ENCODE measurements around the gene ITGB7.

ITGB7 gene, protein sequence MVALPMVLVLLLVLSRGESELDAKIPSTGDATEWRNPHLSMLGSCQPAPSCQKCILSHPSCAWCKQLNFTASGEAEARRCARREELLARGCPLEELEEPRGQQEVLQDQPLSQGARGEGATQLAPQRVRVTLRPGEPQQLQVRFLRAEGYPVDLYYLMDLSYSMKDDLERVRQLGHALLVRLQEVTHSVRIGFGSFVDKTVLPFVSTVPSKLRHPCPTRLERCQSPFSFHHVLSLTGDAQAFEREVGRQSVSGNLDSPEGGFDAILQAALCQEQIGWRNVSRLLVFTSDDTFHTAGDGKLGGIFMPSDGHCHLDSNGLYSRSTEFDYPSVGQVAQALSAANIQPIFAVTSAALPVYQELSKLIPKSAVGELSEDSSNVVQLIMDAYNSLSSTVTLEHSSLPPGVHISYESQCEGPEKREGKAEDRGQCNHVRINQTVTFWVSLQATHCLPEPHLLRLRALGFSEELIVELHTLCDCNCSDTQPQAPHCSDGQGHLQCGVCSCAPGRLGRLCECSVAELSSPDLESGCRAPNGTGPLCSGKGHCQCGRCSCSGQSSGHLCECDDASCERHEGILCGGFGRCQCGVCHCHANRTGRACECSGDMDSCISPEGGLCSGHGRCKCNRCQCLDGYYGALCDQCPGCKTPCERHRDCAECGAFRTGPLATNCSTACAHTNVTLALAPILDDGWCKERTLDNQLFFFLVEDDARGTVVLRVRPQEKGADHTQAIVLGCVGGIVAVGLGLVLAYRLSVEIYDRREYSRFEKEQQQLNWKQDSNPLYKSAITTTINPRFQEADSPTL

DNA sequence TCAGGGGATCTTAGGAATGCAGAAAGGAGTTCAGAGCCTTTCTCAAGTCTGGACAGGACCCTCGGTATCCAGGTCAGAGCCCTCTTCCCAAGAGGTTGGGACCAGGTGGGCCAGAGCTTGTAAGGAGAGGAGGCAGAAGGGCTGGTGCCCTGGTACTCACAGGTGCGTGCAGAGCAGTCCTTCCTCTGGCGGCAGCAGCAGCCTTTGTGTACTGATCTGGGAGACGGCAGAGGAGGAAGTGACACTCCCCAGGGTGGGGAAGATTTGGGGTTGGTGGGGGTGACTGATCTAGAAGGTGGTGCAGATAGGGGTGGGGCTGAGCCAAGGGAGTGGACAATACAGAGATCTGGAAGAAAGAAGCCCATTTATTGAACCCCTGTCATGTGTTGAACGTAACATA lies at the start of gene ITGB7:
Gene ITGB7 (minus strand): TSS at position 210 of the 400 bp plus-strand sequence. CDS start 6,808 bp downstream, outside the sequence.
- in situ Hi-C loops (cut with HindIII; ENCODE audit: low sequenced_read_pairs): no loop called here

DNA sequence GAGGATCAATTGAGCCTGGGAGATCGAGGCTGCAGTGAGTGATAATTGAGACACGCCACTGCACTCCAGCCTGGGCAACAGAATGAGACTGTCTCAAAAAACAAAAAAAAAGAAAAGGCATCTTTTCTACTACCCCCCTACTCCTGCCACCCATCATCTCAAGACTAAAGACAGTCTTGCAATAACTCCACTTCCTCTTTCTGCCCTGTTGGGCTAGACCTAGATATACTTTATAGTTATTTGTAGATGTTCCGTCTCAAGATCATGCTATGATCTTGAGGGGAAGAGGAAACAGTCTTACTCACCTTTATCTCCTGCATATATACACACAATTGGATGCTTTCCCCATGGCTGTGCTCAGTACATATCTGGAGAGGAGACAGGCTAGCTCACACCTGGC lies 48.9 kb upstream of the ITGB7 start:
- in situ Hi-C loops (cut with HindIII; ENCODE audit: low sequenced_read_pairs): no loop called here

DNA sequence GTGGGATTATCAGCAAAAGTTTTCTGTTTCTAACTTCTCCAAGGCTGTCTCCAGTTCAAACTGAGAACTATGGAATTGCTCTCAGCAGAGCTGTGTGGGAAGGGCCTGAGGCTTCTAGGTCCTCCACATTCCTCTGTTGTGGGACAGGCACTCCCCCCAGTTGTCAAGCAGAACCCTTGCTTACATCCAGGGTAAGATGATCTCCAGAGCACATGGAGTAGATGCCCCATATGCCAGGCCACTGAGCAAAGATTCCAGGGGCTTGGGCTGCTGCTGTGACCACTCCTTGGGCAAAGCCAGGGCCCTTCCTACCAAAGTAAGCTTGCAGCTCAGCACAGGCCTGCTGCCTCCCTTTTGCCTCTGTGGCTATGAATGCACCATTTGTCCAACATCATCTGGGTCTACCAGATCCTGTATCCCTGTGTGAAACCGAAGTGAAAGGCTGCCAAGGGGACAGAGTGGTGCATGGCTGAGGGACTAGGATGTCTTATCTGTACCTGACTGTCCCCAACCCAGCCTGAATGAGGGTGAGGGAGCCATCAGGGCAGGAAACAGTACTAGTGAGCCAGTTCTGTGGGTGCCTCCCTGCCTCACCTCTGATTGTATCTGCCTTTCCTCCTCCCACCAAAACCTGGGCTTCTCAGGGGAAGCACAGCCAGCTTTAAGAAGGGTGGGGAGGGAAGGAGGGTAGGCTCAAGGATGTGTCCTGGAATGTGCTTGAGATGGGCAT lies 47.9 kb upstream of the ITGB7 start:
- in situ Hi-C loops (cut with HindIII; ENCODE audit: low sequenced_read_pairs): no loop called here

DNA sequence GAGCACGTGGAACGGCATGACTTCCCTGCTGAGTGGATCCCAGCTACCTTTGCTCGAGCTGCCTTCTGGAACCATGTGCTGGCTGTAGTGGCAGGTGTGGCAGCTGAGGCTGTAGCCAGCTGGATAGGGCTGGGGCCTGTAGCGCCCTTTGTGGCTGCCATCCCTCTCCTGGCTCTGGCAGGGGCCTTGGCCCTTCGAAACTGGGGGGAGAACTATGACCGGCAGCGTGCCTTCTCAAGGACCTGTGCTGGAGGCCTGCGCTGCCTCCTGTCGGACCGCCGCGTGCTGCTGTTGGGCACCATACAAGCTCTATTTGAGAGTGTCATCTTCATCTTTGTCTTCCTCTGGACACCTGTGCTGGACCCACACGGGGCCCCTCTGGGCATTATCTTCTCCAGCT lies 46.2 kb upstream of the ITGB7 start:
- in situ Hi-C loops (cut with HindIII; ENCODE audit: low sequenced_read_pairs): no loop called here

DNA sequence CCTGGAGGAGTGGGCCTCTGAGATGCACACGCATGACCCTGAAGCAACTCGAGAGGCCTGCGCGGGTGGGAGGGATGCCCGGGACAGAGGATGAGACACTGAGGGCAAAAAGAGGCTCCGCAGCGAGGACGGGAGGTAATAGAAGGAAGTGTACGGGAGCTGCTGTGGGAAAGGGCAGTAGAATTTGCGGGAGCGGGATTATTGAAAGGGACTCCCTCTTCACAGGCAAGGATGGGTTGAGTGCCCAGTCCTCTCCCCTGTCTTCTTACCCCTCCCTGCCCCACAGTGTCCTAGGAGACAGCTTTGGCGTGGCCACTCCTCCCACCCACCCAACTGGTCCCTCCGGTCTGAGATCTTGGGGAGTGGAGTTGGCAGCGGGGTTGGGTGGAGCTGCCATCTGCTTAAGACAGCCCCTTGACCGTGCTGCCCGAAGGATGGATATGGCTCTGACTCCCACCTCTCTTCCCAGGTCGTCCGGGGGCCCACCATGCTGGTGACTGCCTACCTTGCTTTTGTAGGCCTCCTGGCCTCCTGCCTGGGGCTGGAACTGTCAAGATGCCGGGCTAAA lies 45.4 kb upstream of the ITGB7 start:
- in situ Hi-C loops (cut with HindIII; ENCODE audit: low sequenced_read_pairs): no loop called here

DNA sequence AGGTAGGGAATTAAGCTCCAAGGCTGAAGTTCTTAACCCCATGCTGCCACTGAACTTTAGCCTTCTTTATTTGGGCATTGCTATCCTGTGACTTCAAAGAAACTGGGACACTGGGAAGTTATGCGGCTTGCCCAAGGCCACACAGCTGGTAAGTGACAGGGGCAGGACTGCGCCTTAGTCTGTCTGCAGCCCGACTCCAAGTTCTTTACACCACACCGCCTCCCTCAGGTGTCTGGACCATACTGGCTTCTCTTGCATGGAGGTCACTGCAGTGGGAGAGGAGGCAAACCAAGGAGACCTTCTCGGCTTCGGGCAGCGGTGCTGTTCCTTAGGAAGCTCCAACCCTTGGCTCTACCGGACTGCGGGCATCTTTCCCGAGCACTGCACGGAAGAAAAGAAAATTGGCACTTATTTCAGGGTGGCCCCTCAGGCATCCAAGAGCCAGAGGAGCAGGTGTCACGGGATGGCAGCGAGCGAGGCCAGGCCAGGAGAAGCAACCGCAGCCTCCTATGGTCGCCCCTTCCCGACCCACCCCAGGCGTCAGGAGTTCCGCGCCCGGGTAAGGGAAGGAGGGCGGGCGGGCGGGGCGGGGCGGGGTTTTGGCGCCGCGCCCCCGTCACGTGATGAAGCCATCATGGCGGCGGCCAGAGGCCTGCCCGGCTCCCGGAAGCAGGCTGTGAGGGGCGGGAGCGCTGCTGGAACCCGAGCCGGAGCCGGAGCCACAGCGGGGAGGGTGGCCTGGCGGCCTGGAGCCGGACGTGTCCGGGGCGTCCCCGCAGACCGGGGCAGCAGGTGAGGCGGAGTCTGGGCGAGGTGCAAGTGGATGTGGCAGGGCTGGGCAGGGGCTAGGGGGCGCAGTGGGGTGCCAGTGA lies 44.7 kb upstream of the ITGB7 start:
- in situ Hi-C loops (cut with HindIII; ENCODE audit: low sequenced_read_pairs): no loop called here

DNA sequence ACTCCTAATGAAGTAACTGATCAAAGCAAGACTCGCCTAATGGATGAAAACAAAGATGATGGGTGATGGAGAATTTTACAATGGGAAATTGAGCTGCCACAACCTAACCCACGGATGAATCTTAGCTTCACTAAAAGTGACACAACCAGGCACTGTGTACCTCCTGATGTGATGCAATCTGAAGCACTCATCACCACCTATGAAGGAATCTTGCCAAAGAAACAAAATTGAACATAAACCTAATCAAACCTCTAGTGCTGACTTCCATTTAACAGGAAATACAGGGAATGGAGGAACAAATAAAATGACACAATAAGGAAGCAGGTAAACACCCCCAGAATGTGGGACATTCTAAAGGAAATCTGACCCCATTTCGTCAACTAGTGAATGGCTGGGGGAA lies 38.2 kb upstream of the ITGB7 start:
- in situ Hi-C loops (cut with HindIII; ENCODE audit: low sequenced_read_pairs): no loop called here

DNA sequence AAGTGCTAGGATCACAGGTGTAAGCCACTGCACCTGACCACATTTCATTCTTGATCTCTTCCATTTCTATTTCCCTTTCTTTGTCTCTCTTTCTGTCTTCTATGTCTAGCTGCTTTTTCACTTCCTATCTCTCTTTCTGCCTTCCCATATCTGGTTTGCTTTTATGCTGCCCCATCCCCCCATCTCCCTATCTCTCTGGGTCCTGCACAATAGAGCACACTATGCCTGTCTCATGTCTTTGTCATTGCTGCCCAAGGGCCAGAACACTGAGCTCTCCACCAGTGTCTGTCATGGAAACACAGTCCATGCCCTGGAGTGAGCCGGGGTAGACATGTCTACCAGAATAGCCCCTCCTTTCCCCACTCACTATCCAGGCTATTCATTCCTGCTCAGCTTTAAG lies 37.3 kb upstream of the ITGB7 start:
- in situ Hi-C loops (cut with HindIII; ENCODE audit: low sequenced_read_pairs): no loop called here

DNA sequence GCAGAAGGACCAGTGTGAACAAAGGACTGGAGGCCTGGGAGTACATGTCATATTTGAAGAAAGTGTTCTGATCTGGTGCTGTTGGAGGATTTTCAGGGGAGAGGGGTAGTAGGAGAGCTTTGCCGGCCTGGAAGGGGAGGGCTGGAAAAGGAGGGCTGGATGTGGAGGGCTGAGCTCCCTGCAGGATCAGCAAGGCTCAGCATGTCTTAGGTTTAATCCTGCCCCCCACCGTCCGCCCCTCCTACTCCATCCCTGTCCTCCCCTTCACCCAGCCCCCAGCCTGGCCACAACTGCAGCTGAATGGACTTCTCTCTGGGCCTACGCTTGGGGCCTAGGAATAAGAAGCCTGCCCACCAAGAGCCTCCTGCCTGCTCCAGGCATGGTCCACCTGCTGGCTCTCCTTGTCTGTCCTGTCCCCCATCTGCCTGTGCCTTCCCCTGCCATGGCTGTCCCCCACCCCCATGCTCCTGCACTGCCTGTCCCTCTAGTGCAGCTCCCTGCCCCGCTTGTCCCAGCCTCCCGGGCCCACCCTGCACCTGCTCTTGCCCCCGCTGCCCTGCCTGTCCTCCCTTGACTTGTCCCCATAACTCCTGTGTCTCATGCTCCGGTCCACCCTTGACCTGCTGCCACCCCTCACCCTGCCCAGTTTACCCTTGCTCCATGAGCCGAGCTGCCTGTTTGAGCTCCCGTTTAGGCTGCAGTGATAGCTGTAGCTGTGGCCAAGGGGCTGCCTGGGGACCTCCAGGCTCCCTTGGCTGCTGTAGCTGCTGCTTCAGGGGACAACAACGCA lies 34.8 kb upstream of the ITGB7 start:
- in situ Hi-C loops (cut with HindIII; ENCODE audit: low sequenced_read_pairs): no loop called here

DNA sequence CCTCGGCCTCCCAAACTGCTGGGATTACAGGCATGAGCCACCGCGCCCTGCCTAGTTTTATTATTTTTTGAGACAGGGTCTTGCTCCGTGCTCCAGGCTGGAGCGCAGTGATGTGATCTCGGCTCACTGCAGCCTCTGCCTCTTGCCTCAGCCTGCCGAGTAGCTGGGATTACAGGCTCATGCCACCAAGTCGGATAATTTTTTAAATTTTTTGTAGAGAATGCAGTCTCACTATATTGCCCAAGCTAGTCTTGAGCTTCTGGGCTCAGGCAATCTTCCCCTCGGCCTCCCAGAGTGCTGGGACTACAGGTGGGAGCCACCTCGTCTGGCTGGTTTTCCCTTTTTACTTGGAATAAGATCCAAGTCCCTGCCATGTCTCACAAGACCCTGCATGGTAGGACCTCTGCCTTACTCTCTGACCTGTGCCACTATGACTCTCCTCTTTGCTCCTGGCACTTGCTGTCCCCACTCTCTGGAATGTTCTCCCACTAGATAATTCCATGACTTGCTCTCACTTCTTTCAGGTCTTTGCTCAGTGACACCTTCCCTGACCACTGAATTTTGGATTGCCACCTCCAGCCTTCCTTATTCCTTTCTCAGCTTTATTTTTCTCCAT lies 32.7 kb upstream of the ITGB7 start:
- in situ Hi-C loops (cut with HindIII; ENCODE audit: low sequenced_read_pairs): no loop called here

DNA sequence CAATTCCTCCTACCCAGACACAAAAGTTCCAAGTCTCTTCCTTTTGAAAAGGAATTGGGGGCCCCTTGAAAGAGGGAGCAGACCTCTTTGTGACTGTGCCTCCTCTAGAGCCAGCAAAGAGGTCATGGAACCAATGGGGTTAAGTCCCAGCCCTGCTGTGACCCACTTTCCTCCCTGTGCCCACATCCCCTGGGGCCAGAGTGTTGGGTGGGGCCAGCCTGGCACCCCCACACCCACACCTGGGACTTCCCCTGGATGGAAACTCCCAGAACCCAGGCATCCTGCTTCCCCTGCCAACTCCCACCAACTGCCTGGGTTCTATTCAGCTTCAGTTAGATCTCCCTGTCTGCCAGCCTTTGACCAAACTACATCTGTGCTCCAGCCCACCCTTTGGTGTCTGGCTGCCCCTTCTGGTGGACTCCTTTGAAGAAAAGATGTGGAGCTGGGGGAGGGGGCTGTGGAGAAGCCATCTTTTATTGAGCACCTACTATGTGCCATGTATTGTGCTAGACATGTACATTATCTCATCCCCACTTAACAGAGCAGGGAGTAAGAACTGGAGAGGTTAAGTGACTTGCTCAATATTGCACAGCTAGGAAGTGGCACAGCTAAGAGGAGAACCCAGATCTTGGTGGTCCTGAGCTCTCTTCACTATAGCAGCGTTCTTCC lies 29.5 kb upstream of the ITGB7 start:
- in situ Hi-C loops (cut with HindIII; ENCODE audit: low sequenced_read_pairs): no loop called here

DNA sequence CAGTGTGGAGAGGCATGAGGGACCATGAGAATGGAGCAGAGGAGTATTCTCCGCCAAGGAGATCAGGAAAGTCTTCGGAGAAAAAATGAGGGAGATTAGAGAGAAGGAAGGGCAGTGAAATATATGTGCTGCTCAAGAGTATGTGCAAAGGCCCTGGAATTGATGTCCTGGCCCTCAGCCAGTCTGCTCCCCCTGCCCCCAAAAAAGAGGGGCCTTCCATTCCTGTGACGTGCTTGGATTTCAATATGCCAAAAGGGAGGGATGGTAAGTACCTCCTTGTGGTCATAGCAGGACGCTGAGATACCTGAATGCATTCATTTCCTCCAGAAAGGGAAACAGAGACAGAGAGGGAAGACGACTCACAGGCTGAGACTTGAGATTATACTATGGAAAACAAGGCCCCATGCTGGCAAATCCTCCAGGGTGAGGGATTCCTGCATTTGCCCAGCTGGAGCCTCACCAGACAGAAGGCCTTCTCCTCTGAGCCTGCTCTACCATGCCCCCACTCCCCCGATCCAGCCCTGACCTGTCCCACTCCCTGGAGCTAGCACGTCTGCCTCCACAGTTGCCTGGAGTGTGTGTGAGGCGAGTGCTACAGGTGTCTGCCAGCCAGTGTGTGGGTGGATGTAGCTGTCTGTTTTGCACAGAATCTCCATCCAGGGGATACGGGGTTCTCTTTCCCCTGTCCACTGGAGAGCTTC lies 28.8 kb upstream of the ITGB7 start:
- in situ Hi-C loops (cut with HindIII; ENCODE audit: low sequenced_read_pairs): no loop called here

DNA sequence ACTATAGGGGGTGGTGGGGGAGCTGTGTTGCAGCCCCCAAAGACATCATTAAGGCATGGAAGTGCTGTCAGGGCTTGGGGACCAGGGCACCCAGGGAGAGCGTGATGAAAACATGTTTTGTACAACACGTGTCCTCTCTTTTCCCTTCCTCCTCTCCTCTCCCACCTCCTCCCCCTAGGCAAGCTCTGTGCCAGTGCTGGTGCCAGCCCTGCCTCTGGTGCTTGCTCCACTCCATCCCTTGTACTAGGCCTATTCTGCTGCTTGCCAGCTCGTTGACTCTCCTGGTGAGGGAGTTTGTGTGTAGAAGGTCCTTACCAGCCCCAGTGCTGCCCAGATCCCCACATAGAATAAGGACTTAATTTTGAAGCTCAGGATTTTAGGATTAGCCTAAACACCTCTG lies 28.1 kb upstream of the ITGB7 start:
- in situ Hi-C loops (cut with HindIII; ENCODE audit: low sequenced_read_pairs): no loop called here

DNA sequence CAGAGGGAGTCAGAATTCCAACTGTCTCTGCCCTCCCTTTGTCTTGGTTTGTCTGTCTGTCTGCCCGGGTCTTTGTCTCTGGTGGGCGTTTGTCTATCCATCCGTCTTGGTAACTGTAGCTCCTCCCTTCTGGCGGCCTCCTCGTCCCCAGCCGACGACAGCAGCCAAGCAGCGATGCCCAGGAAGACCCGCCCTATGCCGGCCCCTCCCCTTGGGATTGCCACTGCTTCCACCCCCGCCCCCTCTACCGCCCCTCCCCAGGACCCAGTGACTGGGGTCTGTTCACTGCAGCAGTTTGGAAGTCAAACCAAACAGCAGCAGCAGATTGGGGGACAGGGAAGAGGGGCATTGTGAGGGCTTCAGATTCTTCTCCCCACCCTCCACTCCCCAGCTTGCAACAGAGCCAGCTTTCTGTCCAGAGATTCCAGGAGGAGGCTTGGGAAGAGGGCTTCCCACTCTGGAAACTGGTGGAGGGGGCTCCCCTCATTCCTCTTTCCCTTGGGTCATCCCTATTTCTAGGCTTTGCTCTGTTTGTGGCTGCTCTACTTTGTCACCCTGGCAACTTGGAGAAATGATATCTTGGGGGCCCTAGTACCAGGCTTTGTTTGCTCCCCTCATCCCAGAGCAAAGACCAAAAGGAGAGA lies 27.3 kb upstream of the ITGB7 start:
- in situ Hi-C loops (cut with HindIII; ENCODE audit: low sequenced_read_pairs): no loop called here

DNA sequence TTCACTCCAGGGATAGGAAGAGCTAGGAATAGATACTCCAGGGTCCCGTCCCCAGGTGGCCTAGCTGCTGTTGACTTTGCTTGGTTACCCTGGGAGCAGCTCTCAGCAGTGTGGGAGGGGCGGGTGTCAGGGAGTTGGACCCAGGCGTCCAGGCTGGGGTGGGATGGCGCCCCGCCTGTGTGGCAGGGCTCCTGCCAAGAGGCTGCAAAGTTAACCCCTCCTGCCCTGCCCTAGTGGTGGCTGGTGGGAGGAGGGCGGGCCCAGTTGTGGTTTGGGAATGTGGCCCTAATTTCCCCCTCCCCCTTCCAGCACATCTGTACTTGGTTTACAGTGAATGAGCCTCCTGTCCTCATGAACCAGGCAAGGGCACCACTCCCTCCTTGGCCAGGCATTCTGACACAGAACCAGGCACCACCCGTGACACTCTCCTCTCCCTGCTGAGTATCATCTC lies 26.6 kb upstream of the ITGB7 start:
- in situ Hi-C loops (cut with HindIII; ENCODE audit: low sequenced_read_pairs): no loop called here

DNA sequence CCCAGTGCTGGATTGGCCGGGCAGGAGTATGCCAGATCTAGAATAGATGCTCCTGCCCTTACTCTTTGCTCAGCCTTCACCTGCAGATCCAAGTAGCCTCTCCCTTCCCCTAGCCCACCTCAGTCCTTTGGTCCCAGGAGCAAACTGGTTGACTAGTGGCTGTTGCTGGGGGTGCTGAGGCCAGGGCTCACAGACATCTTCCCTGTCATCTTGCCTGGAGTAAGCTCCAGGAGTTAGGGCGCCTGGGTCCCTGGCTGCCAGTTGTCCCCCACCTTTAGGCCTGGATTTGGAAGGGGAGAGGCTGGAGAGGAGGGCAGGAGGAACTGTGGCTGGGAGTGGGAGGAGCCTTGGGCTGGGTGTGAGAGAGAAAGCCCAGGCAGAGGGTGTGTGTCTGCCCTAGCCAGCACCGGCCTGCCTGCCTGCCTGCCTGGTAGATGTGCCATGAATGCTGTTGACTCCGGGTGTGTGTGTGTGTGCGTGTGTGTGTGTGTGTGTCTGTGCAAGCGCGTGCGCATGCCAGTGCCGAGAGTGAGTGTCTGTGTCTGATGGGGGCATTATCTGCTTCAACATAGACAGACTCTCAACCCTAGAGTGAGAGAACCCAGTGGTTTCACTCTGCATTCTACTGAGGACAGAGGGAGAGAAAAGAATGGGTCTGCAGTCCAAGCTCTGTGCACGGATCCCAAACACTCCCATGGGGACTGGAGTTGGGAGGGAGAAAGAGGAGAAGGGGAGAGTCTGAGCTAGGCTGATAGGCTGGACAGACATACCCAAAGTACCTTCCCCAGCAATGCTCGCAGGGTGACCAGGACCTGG lies 25.8 kb upstream of the ITGB7 start:
- in situ Hi-C loops (cut with HindIII; ENCODE audit: low sequenced_read_pairs): no loop called here

Data from DLD1 (cell line).